Mesenchymal stem cell (in vitro differentiated cells and primary cell): ENCODE measurements around the gene CYP2E1.
"Not testable (repeated sequence)": the region's sequence is repeated elsewhere in the genome, so short reads cannot be mapped to it uniquely, and the experiment has no call there.

ENCODE experiments used
- DNase-seq: peaks from one replicate; pipeline ENCODE4 v3.0.0-alpha.2; 2013
- H2AFZ ChIP-seq: one replicate; pipeline ENCODE4 v1.6.1; 2013; ENCODE audit warnings: low read depth, mild to moderate bottlenecking, control low read depth, inconsistent platforms, low read length, moderate library complexity
- H2AK5ac ChIP-seq: 2 replicates; pipeline ENCODE4 v1.6.1; 2013; ENCODE audit warnings: low read length, moderate library complexity, mild to moderate bottlenecking, inconsistent platforms; ENCODE audit not compliant: severe bottlenecking
- H2BK120ac ChIP-seq: one replicate; pipeline ENCODE4 v1.6.1; 2013; ENCODE audit warnings: low read depth, mild to moderate bottlenecking, inconsistent platforms, low read length, moderate library complexity
- H2BK12ac ChIP-seq, 2 experiments: one replicate each; pipeline ENCODE4 v1.6.1; 2013; ENCODE audit warnings: inconsistent platforms in 2 of 2, low read length in 2 of 2, mild to moderate bottlenecking in 2 of 2, moderate library complexity in 2 of 2, control low read depth in 1 of 2
- H2BK15ac ChIP-seq: one replicate; pipeline ENCODE4 v1.6.1; 2013; ENCODE audit warnings: mild to moderate bottlenecking, low read depth, inconsistent platforms; ENCODE audit not compliant: poor library complexity, severe bottlenecking
- H2BK5ac ChIP-seq: 2 replicates; pipeline ENCODE4 v1.6.1; 2013; ENCODE audit warnings: low read depth, mild to moderate bottlenecking, low read length, control low read depth, inconsistent platforms; ENCODE audit not compliant: poor library complexity, severe bottlenecking
- H3K14ac ChIP-seq, 2 experiments: one replicate each; pipeline ENCODE4 v1.6.1; 2013; ENCODE audit warnings: inconsistent platforms in 2 of 2, low read length in 2 of 2, control low read depth in 1 of 2, mild to moderate bottlenecking in 1 of 2, moderate library complexity in 1 of 2
- H3K18ac ChIP-seq, 2 experiments: one replicate each; pipeline ENCODE4 v1.6.1; 2013; ENCODE audit warnings: inconsistent platforms in 2 of 2, low read length in 2 of 2, control low read depth in 1 of 2, low read depth in 1 of 2, mild to moderate bottlenecking in 1 of 2
- H3K23ac ChIP-seq, 2 experiments: one replicate each; pipeline ENCODE4 v1.6.1; 2013; ENCODE audit warnings: inconsistent platforms in 2 of 2, low read length in 2 of 2, mild to moderate bottlenecking in 2 of 2, moderate library complexity in 2 of 2, control low read depth in 1 of 2
- H3K27ac ChIP-seq: 2 replicates; pipeline ENCODE4 v1.5.1; 2013; ENCODE audit warnings: mild to moderate bottlenecking, moderate library complexity, low read length, control low read depth, inconsistent platforms; ENCODE audit not compliant: poor library complexity, severe bottlenecking
- H3K27me3 ChIP-seq, 2 experiments: 2 replicates each; pipeline versions ENCODE4 v1.6.1 to v1.7.0; 2013; ENCODE audit warnings: low read length in 2 of 2, mild to moderate bottlenecking in 2 of 2, moderate library complexity in 2 of 2, control low read depth in 1 of 2, inconsistent platforms in 1 of 2; ENCODE audit not compliant: control insufficient read depth in 1 of 2, insufficient read depth in 1 of 2
- H3K36me3 ChIP-seq, 2 experiments: 2 replicates each; pipeline versions ENCODE4 v1.6.1 to v1.7.0; 2013; ENCODE audit warnings: low read length in 2 of 2, control low read depth in 1 of 2, inconsistent platforms in 1 of 2, low read depth in 1 of 2, mild to moderate bottlenecking in 1 of 2; ENCODE audit not compliant: insufficient read depth in 2 of 2, control insufficient read depth in 1 of 2
- H3K4ac ChIP-seq, 2 experiments: one replicate each; pipeline ENCODE4 v1.6.1; 2013; ENCODE audit warnings: inconsistent platforms in 2 of 2, low read length in 2 of 2, mild to moderate bottlenecking in 2 of 2, moderate library complexity in 2 of 2, control low read depth in 1 of 2, low read depth in 1 of 2
- H3K4me1 ChIP-seq: 2 replicates; pipeline ENCODE4 v1.6.1; 2013; ENCODE audit warnings: low read depth, low read length, control low read depth; ENCODE audit not compliant: control insufficient read depth, insufficient read depth
- H3K4me2 ChIP-seq: 2 replicates; pipeline ENCODE4 v1.6.1; 2013; ENCODE audit warnings: low read length, mild to moderate bottlenecking, inconsistent platforms; ENCODE audit not compliant: poor library complexity, severe bottlenecking
- H3K4me3 ChIP-seq, 2 experiments: 2 replicates each; pipeline versions ENCODE4 v1.5.1 to v1.7.0; 2013; ENCODE audit warnings: low read length in 2 of 2, mild to moderate bottlenecking in 2 of 2, control low read depth in 1 of 2, low read depth in 1 of 2; ENCODE audit not compliant: insufficient read depth in 1 of 2
- H3K79me1 ChIP-seq: replicated peaks from 2 replicates; pipeline ENCODE4 v1.6.1; 2013; ENCODE audit warnings: mild to moderate bottlenecking, control low read depth, low read length, inconsistent platforms; ENCODE audit not compliant: poor library complexity, severe bottlenecking
- H3K9ac ChIP-seq: 2 replicates; pipeline ENCODE4 v1.7.0; 2013; ENCODE audit warnings: mild to moderate bottlenecking, low read length, moderate library complexity
- H3K9me3 ChIP-seq: 2 replicates; pipeline ENCODE4 v1.7.0; 2013; ENCODE audit warnings: mild to moderate bottlenecking, low read length; ENCODE audit not compliant: control insufficient read depth
- H4K8ac ChIP-seq: one replicate; pipeline ENCODE4 v1.6.1; 2013; ENCODE audit warnings: inconsistent platforms, mild to moderate bottlenecking, low read length, moderate library complexity
- H4K91ac ChIP-seq: one replicate; pipeline ENCODE4 v1.6.1; 2013; ENCODE audit warnings: mild to moderate bottlenecking, low read length, inconsistent platforms
- WGBS: methylation state at CpG from one replicate; pipeline ENCODE4 v1.1.7; 2013; ENCODE audit warnings: mixed read lengths; 5-methylcytosine and 5-hydroxymethylcytosine counted together

The CYP2E1 gene

GRCh38 chr10:133497363-133497762 lies 29.8 kb upstream of the CYP2E1 start:
- not testable (repeated sequence) for H2BK120ac ChIP-seq, H4K91ac ChIP-seq, H2AFZ ChIP-seq, H4K8ac ChIP-seq, H3K4ac ChIP-seq, H2AK5ac ChIP-seq, H3K9ac ChIP-seq, H3K27ac ChIP-seq, H3K14ac ChIP-seq, H2BK5ac ChIP-seq, H3K27me3 ChIP-seq, H3K18ac ChIP-seq, H3K4me1 ChIP-seq, H2BK15ac ChIP-seq, H3K23ac ChIP-seq, H2BK12ac ChIP-seq, DNase-seq, H3K79me1 ChIP-seq, H3K4me2 ChIP-seq, H3K4me3 ChIP-seq
- Histone ChIP-seq H3K36me3 (peaks cover 0 to 19% of the 10 kb centered on the region in 2 experiments), H3K9me3 (peaks cover 14% of the 10 kb centered on the region)
- WGBS, result 63% methylated on average over 5 of the region's 6 CpGs

GRCh38 chr10:133499176-133499575 lies 28.0 kb upstream of the CYP2E1 start:
- 38% methylated on average over 1 of the region's 1 CpG for WGBS
- not testable (repeated sequence) for H2BK15ac ChIP-seq
- peaks cover 14% of the 10 kb centered on the region for H3K9me3 ChIP-seq

GRCh38 chr10:133500897-133501296 lies 26.3 kb upstream of the CYP2E1 start:
- H2BK5ac ChIP-seq, H3K79me1 ChIP-seq, H4K91ac ChIP-seq, H3K9ac ChIP-seq, H4K8ac ChIP-seq, H2BK15ac ChIP-seq, H3K4me1 ChIP-seq, H2BK120ac ChIP-seq, H3K23ac ChIP-seq, H2AK5ac ChIP-seq, H2AFZ ChIP-seq, H3K4me2 ChIP-seq, H3K4me3 ChIP-seq, H3K18ac ChIP-seq, H3K27me3 ChIP-seq, DNase-seq, H3K4ac ChIP-seq, H3K27ac ChIP-seq, H2BK12ac ChIP-seq, H3K14ac ChIP-seq: not testable (repeated sequence)
- H3K36me3 ChIP-seq, result peaks cover 0 to 19% of the 10 kb centered on the region in 2 experiments
- 65% methylated on average over 3 of the region's 4 CpGs for WGBS
- peaks cover 14% of the 10 kb centered on the region for H3K9me3 ChIP-seq

More at GRCh38 chr10:133499176-133499575, 28.0 kb upstream of the CYP2E1 start:
- H4K91ac ChIP-seq, H3K4me3 ChIP-seq, H2AK5ac ChIP-seq, H3K4me1 ChIP-seq, H2BK120ac ChIP-seq, H3K27me3 ChIP-seq, H2BK12ac ChIP-seq, H3K9ac ChIP-seq, H3K4me2 ChIP-seq, H2BK5ac ChIP-seq, H3K4ac ChIP-seq, H3K27ac ChIP-seq, H3K14ac ChIP-seq, H2AFZ ChIP-seq, H3K18ac ChIP-seq, H4K8ac ChIP-seq, DNase-seq, H3K23ac ChIP-seq, H3K79me1 ChIP-seq: not testable (repeated sequence)
- H3K36me3 ChIP-seq, result peaks cover 0 to 19% of the 10 kb centered on the region in 2 experiments

GRCh38 chr10:133509700-133510099 lies 17.5 kb upstream of the CYP2E1 start:
- H2AK5ac ChIP-seq, result no peak overlapping the region
- no peaks in the 10 kb centered on the region for H3K4me1 ChIP-seq
- no peaks in the 10 kb centered on the region for H3K79me1 ChIP-seq
- H4K8ac ChIP-seq, result no peak overlapping the region
- H3K4ac ChIP-seq, result no peak overlapping the region
- H2BK15ac ChIP-seq, result no peak overlapping the region
- H3K27ac ChIP-seq, result no peak overlapping the region
- WGBS, result 100% methylated on average over 1 of the region's 4 CpGs
- H3K18ac ChIP-seq, result no peak overlapping the region
- H3K36me3 ChIP-seq, result no peaks in the 10 kb centered on the region
- no peaks in the 10 kb centered on the region for H3K27me3 ChIP-seq
- H3K4me2 ChIP-seq, result no peak overlapping the region
- H2BK12ac ChIP-seq, result no peak overlapping the region
- no peak overlapping the region for H3K23ac ChIP-seq
- H4K91ac ChIP-seq, result no peak overlapping the region
- no peak overlapping the region for H3K14ac ChIP-seq
- H3K9me3 ChIP-seq, result peaks cover 7% of the 10 kb centered on the region
- DNase-seq, result no peak
- H2BK5ac ChIP-seq, result no peak overlapping the region
- no peak overlapping the region for H3K9ac ChIP-seq
- H2AFZ ChIP-seq, result no peak overlapping the region
- H2BK120ac ChIP-seq, result no peak overlapping the region
- no peak overlapping the region for H3K4me3 ChIP-seq
